OCI-LY1 (cell line): ENCODE results near the gene GAGE10.

ENCODE experiments used
- EZH2 ChIP-seq: fragments of 200-600 bp; sonication (generic), shearing (Covaris generic); IDR thresholded peaks from 2 replicates; pipeline ENCODE4 v1.8.0; 2017; ENCODE audit warnings: borderline replicate concordance, mixed run types, mild to moderate bottlenecking, antibody characterized with exemption, low read length, moderate library complexity, mixed read lengths
- TF ChIP-seq, protein P1 (sequence below): fragments of 200-600 bp; sonication (generic), shearing (Covaris generic); IDR thresholded peaks from 2 replicates; pipeline ENCODE4 v1.5.1; 2017; ENCODE audit warnings: mild to moderate bottlenecking, antibody characterized with exemption, low read length, moderate library complexity, mixed read lengths

DNA sequence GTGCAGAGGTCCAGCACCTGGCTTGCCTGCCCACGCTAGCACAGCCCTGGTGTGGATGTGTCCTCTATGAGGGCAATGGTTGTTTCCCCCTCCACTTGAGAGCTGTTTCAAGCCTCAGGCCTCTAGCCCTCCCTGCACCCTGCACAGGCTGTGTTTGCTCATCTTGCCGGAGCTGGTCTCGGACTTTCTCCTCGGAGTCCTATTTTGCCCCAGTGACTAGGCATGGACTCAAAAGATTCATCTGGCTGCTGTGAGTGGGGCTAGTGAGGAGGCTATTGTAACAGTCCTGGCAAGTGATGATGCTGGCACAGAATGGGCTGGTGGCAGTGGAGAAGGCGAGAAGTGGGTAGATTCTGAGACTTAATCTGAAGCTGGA, 44.7 kb upstream of the GAGE10 start:
- TF ChIP-seq, protein P1, sequence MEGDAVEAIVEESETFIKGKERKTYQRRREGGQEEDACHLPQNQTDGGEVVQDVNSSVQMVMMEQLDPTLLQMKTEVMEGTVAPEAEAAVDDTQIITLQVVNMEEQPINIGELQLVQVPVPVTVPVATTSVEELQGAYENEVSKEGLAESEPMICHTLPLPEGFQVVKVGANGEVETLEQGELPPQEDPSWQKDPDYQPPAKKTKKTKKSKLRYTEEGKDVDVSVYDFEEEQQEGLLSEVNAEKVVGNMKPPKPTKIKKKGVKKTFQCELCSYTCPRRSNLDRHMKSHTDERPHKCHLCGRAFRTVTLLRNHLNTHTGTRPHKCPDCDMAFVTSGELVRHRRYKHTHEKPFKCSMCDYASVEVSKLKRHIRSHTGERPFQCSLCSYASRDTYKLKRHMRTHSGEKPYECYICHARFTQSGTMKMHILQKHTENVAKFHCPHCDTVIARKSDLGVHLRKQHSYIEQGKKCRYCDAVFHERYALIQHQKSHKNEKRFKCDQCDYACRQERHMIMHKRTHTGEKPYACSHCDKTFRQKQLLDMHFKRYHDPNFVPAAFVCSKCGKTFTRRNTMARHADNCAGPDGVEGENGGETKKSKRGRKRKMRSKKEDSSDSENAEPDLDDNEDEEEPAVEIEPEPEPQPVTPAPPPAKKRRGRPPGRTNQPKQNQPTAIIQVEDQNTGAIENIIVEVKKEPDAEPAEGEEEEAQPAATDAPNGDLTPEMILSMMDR = no peak
- no peak for TF ChIP-seq EZH2
